Spleen (tissue), 11 donors: Measurements from ENCODE around the gene MAP3K5. TPM values are rescaled to one million over a fixed set of nuclear protein-coding genes. Genes with fewer than 3 reads are reported as not detected.
A peak's percentile ranks its signal among the peaks of the same experiment; 100 is the strongest.
"Not testable (repeated sequence)": the region's sequence is repeated elsewhere in the genome, so short reads cannot be mapped to it uniquely, and the experiment has no call there.

Experiments
- DNase-seq: peaks from one replicate; pipeline ENCODE4 v3.0.0-alpha.2; 2020
- H3K27ac ChIP-seq, 8 donors: fragments of 200-600 bp; sonication (generic) in 7 of 8; 1 replicate in 4 of 8; 2 replicates in 4 of 8; pipeline versions ENCODE4 v1.5.0 to v1.8.0; 2016 to 2021; ENCODE audit warnings: inconsistent platforms in 4 of 8, mild to moderate bottlenecking in 4 of 8, moderate library complexity in 1 of 8
- H3K27me3 ChIP-seq, 7 donors: fragments of 200-600 bp; sonication (generic) in 6 of 7; replicated peaks in 1 of 7; 1 replicate in 4 of 7; 2 replicates in 3 of 7; pipeline versions ENCODE4 v1.5.0 to v1.8.0; 2016 to 2021; ENCODE audit warnings: inconsistent platforms in 3 of 7, mild to moderate bottlenecking in 1 of 7
- H3K36me3 ChIP-seq, 6 donors: fragments of 200-600 bp; sonication (generic) in 5 of 6; 1 replicate in 4 of 6; 2 replicates in 2 of 6; pipeline versions ENCODE4 v1.5.0 to v1.8.0; 2016 to 2021; ENCODE audit warnings: inconsistent platforms in 2 of 6
- H3K4me1 ChIP-seq, 6 donors: fragments of 200-600 bp; sonication (generic) in 5 of 6; 1 replicate in 3 of 6; 2 replicates in 3 of 6; pipeline versions ENCODE4 v1.5.0 to v1.8.0; 2016 to 2021; ENCODE audit warnings: inconsistent platforms in 3 of 6
- H3K4me3 ChIP-seq, 8 donors: fragments of 200-600 bp; sonication (generic) in 7 of 8; 1 replicate in 4 of 8; 2 replicates in 4 of 8; pipeline versions ENCODE4 v1.5.0 to v1.8.0; 2016 to 2021; ENCODE audit warnings: inconsistent platforms in 4 of 8, mild to moderate bottlenecking in 4 of 8, moderate library complexity in 2 of 8
- H3K9me3 ChIP-seq, 8 donors: fragments of 200-600 bp; sonication (generic) in 7 of 8; 1 replicate in 4 of 8; 2 replicates in 4 of 8; pipeline versions ENCODE4 v1.5.0 to v1.8.0; 2016 to 2021; ENCODE audit warnings: inconsistent platforms in 4 of 8
- CTCF ChIP-seq, 11 experiments: fragments of 200-600 bp in 7 of 11; fragments of 450-650 bp in 4 of 11; sonication (generic) in 4 of 11; IDR thresholded peaks in 8 of 11; conservative IDR thresholded peaks in 3 of 11; 1 replicate in 7 of 11; 2 replicates in 4 of 11; pipeline versions ENCODE4 v1.4.0 to v1.8.0; 2016 to 2021; ENCODE audit warnings: antibody characterized with exemption in 11 of 11, inconsistent platforms in 4 of 11, mild to moderate bottlenecking in 1 of 11
- POLR2A ChIP-seq, 3 donors: fragments of 450-650 bp; IDR thresholded peaks; one replicate each; pipeline ENCODE4 v1.5.1; 2017; ENCODE audit warnings: antibody characterized with exemption in 3 of 3, mild to moderate bottlenecking in 1 of 3
- POLR2AphosphoS5 ChIP-seq, 3 donors: sonication (generic); formaldehyde crosslinking; IDR thresholded peaks; one replicate each; pipeline ENCODE4 v1.5.1; 2017; ENCODE audit warnings: antibody characterized with exemption in 3 of 3
- WGBS, 5 donors: extraction: QIAGEN DNeasy Blood & Tissue Kit in 3 of 5; methylation state at CpG; one replicate each; pipeline versions ENCODE4 v1.1.5 to v1.1.7; 2013 to 2018; 5-methylcytosine and 5-hydroxymethylcytosine counted together
- intact Hi-C: fragments of 100-400 bp; cut with DNase I; formaldehyde crosslinking; loops from one replicate; pipeline ENCODE4 v1.15.0; 2023; ENCODE audit warnings: low total_unique reads
- polyA plus RNA-seq, 3 donors: library from polyadenylated mRNA; stranded (reverse); fragments of 200-250 nt; gene quantifications; one replicate each; pipeline ENCODE4 v1.2.1, GENCODE V29; 2013
- total RNA-seq, 7 donors: library from RNA; depleted of rRNA in 3 of 7; stranded (reverse); fragments of >200 nt in 3 of 7; fragmentation: NEBNext Ultra II Directional in 4 of 7; extraction: Animal tissue kit (Norgen Biotek cat#: 25700) in 4 of 7; gene quantifications; one replicate each; pipeline versions ENCODE4 v1.1.0 to v1.2.1, GENCODE V29; 2016 to 2021
- donor health status: healthy with polysubstance abuse.
- donor health status: DM: no; HTN: no; CAD: no; lungs with moderate emphysema.
- donor health status: DM: no; HTN: no; CAD: no.
- donor health status: Bipolar disorder and iron deficiency.
- donor health status: healthy.
- donor health status: DM: no; HTN: no; CAD: no.
- donor health status: DM: yes; HTN: yes; CAD: no.

MAP3K5 gene
- total and polyA plus RNA-seq, 10 donors: 7.2 to 55.0 (median 33.2) TPM

- H3K27me3 ChIP-seq: no peaks in the 10 kb centered on the region
- peaks cover 55 to 71% (median 60%) of the 10 kb centered on the region in 6 donors for H3K4me1 ChIP-seq
- TF ChIP-seq POLR2AphosphoS5 (IDR thresholded peaks at IDR 0.05) (no peak), POLR2A (IDR thresholded peaks at IDR 0.05) (no peak), CTCF (IDR thresholded peaks at IDR 0.05 in 8 of 11, conservative IDR thresholded peaks at IDR 0.05 in 3 of 11) (no peak)
- intact Hi-C loops: no loop called here
- peak overlapping the region; percentile 83 to 93 (median 90) for H3K4me3 ChIP-seq
- 16 to 23% (median 19%) methylated on average over 7 of the region's 7 CpGs for WGBS, 5 donors
- H3K9me3 ChIP-seq: no peaks in the 10 kb centered on the region
- DNase-seq: no peak
- H3K36me3 ChIP-seq: no peaks in the 10 kb centered on the region
- peak overlapping the region; percentile 95 to 99 (median 96) for H3K27ac ChIP-seq
Measured at GRCh38 chr6:136790411-136791295, 1.6 kb downstream of the MAP3K5 start.

GRCh38 chr6:136789440-136789839 lies 2.8 kb downstream of the MAP3K5 start:
- H3K27me3 ChIP-seq, DNase-seq, intact Hi-C loops, H3K36me3 ChIP-seq, H3K9me3 ChIP-seq: not testable (repeated sequence)
- H3K4me1 ChIP-seq: peaks cover 66 to 83% (median 72%) of the 10 kb centered on the region in 6 donors
- peak overlapping the region in 7 of 8 donors; percentile 95 to 98 (median 96) for H3K27ac ChIP-seq
- H3K4me3 ChIP-seq: peak overlapping the region in 6 of 8 donors; percentile 83 to 93 (median 88)
- 72 to 93% (median 91%) methylated on average over 3 of the region's 3 CpGs for WGBS, 5 donors

DNA sequence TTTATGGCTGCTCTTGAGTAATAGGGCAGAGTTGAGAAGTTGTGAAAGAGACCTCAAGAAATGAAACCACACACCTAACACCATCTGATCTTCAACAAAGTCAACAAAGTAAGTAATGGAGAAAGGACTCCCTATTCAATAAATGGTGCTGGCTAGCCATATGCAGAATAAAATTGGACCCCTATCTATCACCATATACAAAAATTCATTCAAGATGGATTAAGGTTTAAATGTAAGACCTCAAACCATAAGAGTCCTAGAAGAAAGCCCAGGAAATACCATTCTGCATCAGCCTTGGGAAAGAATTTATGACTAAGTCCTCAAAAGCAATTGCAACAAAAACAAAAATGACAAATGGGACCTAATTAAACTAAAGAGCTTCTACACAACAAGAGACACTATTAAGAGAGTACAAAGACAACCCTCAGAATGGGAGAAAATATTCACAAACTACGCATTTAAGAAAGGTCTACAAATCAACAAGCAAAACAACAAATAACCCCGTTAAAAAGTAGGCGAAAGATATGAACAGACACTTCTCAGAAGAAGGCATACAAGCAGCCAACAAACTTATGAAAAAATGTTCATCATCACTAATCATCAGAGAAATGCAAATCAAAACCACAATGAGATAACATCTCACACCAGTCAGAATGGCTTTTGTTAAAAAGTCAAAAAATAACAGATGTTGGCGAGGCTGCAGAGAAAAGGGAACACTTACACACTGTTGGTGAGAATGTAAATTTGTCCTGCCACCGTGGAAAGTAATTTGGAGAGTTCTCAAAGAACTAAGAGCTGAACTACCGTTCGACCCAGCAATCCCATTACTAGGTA lies 4.0 kb downstream of the MAP3K5 start:
- peak overlapping the region in 4 of 8 donors; percentile 2 to 91 (median 50) for H3K4me3 ChIP-seq
- 41 to 60% (median 46%) methylated on average over 7 of the region's 7 CpGs for WGBS, 5 donors

DNA sequence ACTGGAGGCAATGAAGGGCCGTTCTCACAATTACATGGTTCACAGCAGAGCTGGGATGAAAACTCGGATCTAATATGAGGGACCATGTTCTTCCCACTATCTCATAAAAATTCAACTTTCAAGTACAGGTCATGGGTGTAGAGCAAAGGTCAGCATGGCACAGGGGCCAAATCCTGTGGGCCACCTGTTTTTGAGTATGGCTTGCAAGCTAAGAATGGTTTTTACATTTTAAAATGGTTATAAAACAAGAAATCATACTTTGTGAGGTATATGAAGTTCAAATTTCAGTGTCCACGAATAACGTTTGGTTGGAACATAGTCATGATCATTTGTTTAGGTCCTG lies 4.6 kb downstream of the MAP3K5 start:
- H3K36me3 ChIP-seq: no peaks in the 10 kb centered on the region
- peak overlapping the region; percentile 51 to 98 (median 95) for H3K27ac ChIP-seq
- peak overlapping the region in 2 of 8 donors; percentile 89 to 91 for H3K4me3 ChIP-seq
- H3K27me3 ChIP-seq: no peaks in the 10 kb centered on the region
- no peak for DNase-seq
- intact Hi-C loops: no loop called here
- H3K9me3 ChIP-seq: no peaks in the 10 kb centered on the region
- no peak for TF ChIP-seq POLR2A (IDR thresholded peaks at IDR 0.05)
- TF ChIP-seq POLR2AphosphoS5 (IDR thresholded peaks at IDR 0.05): no peak
- no peak for TF ChIP-seq CTCF (IDR thresholded peaks at IDR 0.05 in 8 of 11, conservative IDR thresholded peaks at IDR 0.05 in 3 of 11)
- WGBS, 5 donors: 52 to 65% (median 56%) methylated on average over 4 of the region's 4 CpGs
- peaks cover 74 to 90% (median 83%) of the 10 kb centered on the region in 6 donors for H3K4me1 ChIP-seq

More for the DNA sequence above, 4.0 kb downstream of the MAP3K5 start:
- TF ChIP-seq POLR2A (IDR thresholded peaks at IDR 0.05): no peak
- no peak for TF ChIP-seq POLR2AphosphoS5 (IDR thresholded peaks at IDR 0.05)
- TF ChIP-seq CTCF (IDR thresholded peaks at IDR 0.05 in 8 of 11, conservative IDR thresholded peaks at IDR 0.05 in 3 of 11): no peak
- intact Hi-C loops: no loop called here
- no peaks in the 10 kb centered on the region for H3K27me3 ChIP-seq
- no peaks in the 10 kb centered on the region for H3K9me3 ChIP-seq
- no peak for DNase-seq
- peaks cover 74 to 88% (median 80%) of the 10 kb centered on the region in 6 donors for H3K4me1 ChIP-seq
- no peaks in the 10 kb centered on the region for H3K36me3 ChIP-seq
- peak overlapping the region; percentile 51 to 98 (median 95) for H3K27ac ChIP-seq
